ENCODE data around the gene EPB41L3.

The EPB41L3 gene

GRCh38 chr18:5449858-5450509 is 93.8 kb downstream of the EPB41L3 start:
- no peak for DNase-seq

- no peak for DNase-seq
Measured at GRCh38 chr18:5447442-5447841, 96.4 kb downstream of the EPB41L3 start.

DNA sequence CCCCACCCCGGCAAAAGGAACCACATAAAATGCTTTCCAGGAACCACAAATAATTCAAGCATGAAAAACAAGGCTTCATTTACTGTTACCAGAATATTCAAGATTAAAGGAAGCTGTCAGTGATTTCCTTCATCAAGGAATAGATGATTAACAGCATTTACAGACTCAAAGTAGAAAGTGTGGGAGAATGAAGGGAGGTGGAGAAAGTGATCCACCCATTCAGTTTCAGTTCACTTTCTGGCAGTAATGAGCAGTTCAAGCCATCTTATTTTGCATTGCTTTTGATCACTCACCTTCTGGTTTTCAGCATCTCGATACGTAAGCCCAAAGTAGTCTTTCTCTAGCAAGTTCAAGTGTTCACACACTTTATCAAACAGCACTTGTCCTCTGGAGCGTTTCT is 99.0 kb downstream of the EPB41L3 start:
- no peak for DNase-seq

DNA sequence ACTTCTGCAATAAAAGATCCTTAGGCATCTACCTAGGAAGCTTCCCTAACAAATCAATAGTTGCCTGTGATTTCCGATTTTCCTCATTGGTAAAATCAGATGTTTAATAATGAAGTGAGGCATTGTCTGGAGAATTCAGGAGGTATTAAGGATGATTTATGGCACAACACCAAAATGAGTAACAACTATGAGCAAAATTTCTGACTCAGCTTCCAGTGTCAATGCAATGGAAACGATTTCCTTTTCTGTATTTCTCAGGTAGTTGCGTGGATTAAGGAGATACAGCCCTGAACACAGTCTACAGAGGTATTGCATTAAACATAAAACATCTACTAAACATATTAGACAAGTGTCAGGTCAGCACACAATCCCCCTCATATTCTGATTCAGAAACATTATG is 99.5 kb downstream of the EPB41L3 start:
- no peak for DNase-seq

- DNase-seq, result no peak
Measured at GRCh38 chr18:5439986-5440696, 103.7 kb downstream of the EPB41L3 start.

GRCh38 chr18:5434425-5434824 is 109.4 kb downstream of the EPB41L3 start:
- no peak for DNase-seq

DNA sequence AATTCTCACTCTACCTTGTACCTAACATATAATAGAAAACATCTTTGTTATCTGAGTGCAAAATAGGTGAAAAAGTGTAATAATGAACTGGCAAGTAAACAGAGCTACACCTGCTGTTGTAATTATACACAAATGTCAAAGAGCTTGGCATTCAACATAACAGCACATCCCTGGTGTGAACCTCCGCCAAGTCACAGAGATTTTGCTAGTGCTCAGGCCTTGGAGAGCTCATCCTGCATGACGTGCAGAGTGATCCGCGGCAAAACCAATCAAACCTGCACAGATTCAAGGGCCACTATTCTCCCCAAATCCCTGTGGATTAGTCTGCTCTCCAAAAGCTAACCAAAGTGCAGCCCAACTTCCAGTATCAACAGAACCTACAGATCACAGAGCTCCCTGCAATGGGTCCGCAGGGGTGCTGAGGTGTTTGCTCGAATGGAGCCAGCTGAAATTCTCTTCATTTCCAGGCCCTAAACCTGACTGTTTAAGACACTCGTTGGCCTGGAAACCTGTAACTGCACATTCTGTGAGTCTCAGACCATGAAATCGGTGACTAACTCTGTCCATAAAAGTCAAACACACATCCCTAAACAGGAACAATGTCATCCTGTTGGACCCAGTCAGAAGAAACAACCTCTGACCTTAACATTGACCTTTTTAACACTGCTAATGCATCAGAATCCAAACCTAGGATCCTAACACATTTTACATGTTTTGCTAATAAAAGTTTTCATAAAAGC is 111.8 kb downstream of the EPB41L3 start:
- no peak for DNase-seq

- no peak for DNase-seq
Measured at GRCh38 chr18:5430131-5430530, 113.7 kb downstream of the EPB41L3 start.

DNA sequence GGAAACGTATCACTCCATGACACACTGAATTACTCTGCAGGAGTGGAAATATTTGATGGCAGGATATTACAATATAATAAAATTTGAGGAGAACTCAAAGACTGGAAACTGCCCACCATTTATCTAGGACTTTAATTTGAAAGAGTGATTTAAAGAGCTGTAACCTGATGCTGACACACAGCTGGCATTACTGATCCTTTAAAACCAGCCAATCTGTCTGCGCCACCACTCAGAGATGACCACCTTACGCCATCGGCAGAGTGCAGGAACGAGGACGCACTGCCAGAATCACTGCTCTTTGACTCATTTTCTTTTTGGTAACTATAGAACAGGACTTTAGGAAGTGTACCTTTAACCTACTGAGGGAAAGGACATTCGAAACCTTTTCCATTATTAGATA is 114.1 kb downstream of the EPB41L3 start:
- no peak for DNase-seq

GRCh38 chr18:5425721-5426120 is 118.1 kb downstream of the EPB41L3 start:
- DNase-seq, result no peak

- no peak for DNase-seq
Measured at GRCh38 chr18:5424903-5425664, 118.7 kb downstream of the EPB41L3 start.

DNA sequence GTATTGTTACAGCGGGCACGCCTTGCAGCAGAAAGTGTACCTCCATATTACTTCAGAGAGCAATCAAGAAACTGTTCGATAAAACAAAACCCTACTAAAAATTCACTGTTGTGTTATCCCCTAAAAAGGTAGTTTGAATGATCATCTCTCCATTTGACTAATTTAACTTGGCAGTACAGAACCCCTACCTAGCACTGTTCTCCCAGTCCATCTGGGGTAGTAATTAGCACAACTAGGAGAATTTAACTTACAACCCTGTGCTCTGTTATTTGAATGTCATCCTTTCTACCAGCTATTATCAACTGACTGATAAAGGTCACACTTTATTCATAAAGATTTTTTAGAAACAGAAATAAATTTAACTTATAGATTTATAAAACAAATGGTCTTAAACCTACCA is 121.2 kb downstream of the EPB41L3 start:
- no peak for DNase-seq

DNA sequence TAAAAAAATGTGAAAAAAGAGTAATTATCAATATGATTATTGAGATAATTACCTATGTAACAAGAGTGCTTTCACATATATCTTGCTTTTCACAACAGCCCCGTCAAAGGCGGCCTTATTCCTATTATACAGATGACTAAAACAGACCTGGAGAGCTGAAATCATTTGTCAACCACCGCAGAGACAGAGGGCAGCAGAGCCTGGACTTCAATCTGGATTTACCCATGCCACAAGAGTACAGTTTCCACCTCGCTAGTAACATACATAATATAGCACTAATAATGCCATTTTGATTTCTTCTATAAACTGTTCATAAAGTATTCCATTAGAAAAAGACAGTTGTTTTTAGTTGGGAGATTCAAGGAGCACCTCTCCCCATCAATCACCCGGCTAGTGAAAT is 121.8 kb downstream of the EPB41L3 start:
- DNase-seq, result no peak

DNA sequence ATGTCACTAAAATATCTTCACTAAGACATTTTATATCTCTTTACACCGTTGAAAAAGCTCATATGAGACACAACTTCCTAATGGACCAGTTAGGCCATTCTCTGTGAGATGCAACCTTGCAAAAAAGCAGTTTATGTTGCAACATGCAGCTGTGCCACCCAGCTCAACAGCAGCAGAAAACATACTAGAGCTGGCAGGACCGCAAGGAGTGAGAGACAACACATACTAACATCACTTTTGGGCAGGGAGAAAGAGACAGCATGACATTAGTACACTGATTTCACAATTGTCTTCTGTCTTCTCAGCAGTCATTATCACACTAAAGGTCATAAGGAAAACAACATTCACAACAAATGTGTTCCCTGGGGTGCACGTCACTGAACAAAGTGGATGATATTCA is 122.9 kb downstream of the EPB41L3 start:
- no peak for DNase-seq

DNA sequence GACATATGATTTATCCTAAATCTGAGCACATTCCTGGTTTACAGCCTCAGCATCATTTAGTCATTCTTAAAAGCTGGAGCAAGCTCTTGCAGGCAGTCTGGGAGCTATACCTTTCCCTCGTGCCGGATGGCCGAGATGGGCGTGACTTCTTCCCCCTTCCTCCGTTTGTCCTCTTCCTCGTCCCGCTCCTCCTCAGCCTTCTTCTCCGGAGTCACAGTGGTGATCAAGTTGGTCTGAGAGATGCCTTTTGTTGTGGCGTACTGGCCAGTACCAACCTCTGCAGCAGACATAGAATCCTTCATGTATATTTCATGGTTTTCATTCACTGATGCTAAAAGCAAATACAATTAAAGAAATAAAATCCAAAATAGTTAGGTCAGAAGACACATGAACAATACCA is 124.2 kb downstream of the EPB41L3 start:
- DNase-seq, result no peak

DNA sequence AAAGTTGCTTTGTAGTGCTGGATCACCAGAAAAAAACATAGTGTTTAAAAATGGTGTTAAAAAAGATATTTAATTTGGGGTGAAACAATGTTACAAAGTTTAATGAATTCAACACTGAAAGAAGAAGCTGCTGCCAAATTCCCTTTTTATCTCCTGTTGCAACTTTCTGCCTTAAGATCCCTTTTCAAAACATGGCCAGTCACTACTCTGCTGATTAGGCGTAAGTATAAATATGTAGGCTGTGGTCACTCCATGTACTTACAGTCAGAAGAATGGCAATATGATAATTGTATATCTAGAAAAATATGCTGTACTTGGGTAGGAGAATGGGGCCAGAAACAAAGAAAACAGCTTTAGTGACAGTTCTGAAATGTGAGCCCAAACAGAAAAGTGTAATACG is 124.8 kb downstream of the EPB41L3 start:
- no peak for DNase-seq

DNA sequence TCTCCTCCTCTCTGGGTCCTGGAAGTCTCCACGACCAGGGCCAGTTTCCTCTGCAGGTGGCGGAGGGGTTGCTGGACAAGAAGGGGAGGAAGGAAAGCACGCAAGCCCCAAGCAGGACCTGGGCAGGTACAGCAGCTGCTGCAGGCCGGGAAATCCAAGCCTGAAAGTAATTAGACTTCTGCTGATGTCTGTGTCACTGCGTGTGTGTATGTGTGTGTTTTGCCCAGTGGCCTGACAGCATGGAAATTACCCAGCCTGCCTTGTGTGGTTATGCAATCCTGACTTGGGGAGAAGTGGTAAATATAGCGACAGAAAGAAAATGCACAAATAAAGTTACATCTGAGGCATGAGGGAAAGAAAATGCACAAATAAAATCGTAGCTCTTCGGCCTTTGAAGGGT is 126.5 kb downstream of the EPB41L3 start:
- DNase-seq, result no peak

DNA sequence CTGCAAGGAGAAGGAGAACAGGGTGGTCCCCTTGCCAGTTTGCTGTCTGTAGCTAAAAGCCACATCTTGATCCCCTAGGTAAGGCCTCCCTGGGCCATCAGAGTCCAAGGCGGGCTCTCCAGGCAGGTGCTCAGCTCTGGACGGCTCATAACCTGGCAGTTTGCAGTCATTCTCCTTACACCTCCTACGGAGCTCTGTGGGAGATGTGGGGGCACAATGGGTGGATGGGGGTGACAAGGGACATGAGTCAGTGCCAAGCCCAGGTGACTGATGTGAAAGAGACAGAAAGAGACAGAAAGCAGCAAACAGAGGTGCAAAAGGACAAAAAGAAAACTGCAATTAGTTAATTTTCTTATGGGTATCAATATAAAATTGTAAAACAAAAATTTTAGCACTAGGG is 127.7 kb downstream of the EPB41L3 start:
- no peak for DNase-seq

- no peak for DNase-seq
Measured at GRCh38 chr18:5415665-5416064, 128.1 kb downstream of the EPB41L3 start.

- DNase-seq, result no peak
Measured at GRCh38 chr18:5415031-5415430, 128.8 kb downstream of the EPB41L3 start.

DNA sequence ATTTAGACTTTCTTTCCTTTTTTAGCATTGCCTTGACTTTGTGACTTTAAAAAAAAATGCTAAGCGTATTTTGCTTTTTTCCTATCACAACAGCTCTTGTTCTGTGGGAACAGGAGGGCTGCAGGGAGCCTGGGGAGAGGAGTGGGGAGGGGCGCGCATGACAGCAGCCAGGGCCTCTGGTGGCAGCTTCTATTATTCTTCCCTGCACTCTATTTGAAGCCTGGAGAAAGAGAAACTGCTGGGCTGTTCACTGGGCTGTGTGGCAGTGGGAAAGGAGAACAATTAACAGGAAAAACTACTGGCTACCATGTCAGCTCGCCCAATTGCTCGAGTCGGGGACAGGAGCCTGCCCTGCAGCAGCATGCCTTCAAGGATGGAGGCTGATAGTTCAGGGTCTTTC is 129.3 kb downstream of the EPB41L3 start:
- no peak for DNase-seq

DNA sequence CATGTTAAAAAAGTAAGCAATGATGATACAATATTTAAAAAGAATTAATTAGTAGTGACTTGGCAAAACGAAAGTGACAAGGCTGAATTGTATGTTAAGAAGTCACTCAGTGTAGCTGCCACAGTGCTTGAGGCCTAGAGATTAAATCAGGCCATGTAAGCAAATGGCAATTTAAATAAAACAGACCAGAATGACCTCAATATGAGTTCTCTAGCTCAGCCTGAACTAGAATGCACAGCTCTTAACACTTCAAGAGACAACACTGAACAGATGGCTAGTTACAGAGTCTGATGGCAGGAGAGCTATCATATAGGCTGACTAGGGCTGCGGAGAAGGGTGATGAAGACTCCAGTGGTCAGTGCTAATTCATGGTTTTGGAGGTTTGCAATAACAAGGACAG is 130.3 kb downstream of the EPB41L3 start:
- no peak for DNase-seq

- DNase-seq, result no peak
Measured at GRCh38 chr18:5410582-5410981, 133.2 kb downstream of the EPB41L3 start.
